NCI-H1105 (cell line): ENCODE results near the gene GRAMD2A.
A peak's percentile ranks its signal among the peaks of the same experiment; 100 is the strongest.

Experiments
- DNase-seq: peaks from one replicate; lab custom pipeline; 2025; lab: John Stamatoyannopoulos, UW

The GRAMD2A gene

GRCh38 chr15:72133211-72133610 lies 64.4 kb downstream of the GRAMD2A start:
- no peak for DNase-seq

GRCh38 chr15:72131922-72132321 lies 65.7 kb downstream of the GRAMD2A start:
- no peak for DNase-seq

GRCh38 chr15:72130272-72130671 lies 67.3 kb downstream of the GRAMD2A start:
- DNase-seq = no peak

GRCh38 chr15:72128359-72128758 lies 69.2 kb downstream of the GRAMD2A start:
- no peak for DNase-seq

GRCh38 chr15:72127724-72128322 lies 69.8 kb downstream of the GRAMD2A start:
- no peak for DNase-seq

GRCh38 chr15:72124218-72124617 lies 73.4 kb downstream of the GRAMD2A start:
- no peak for DNase-seq

- DNase-seq = peak; percentile 99
These were observed 79.3 kb downstream of the GRAMD2A start, which contains the start of the genes MYO9A and SENP8 for GRCh38 chr15:72118017-72118978. Gene MYO9A (minus strand): TSS chr15:72118150. CDS start chr15:72046563, 71,587 bp downstream. Gene SENP8 (plus strand): TSS chr15:72118403. CDS start chr15:72139624, 21,221 bp downstream.

- no peak for DNase-seq
These were observed 80.0 kb downstream of the GRAMD2A start for GRCh38 chr15:72117486-72118016.

- DNase-seq = peak; percentile 18
These were observed 80.7 kb downstream of the GRAMD2A start for GRCh38 chr15:72116731-72117485.

- no peak for DNase-seq
These were observed 84.1 kb downstream of the GRAMD2A start for GRCh38 chr15:72113347-72114031.

- no peak for DNase-seq
These were observed 84.8 kb downstream of the GRAMD2A start for GRCh38 chr15:72112805-72113204.

- DNase-seq = no peak
These were observed 85.5 kb downstream of the GRAMD2A start for GRCh38 chr15:72112116-72112515.

GRCh38 chr15:72110355-72110754 lies 87.2 kb downstream of the GRAMD2A start:
- DNase-seq = no peak
